Spleen (tissue), 7 donors: ENCODE measurements around the gene PLA1A.

ENCODE experiments used
- CTCF ChIP-seq, 11 experiments: fragments of 200-600 bp in 7 of 11; fragments of 450-650 bp in 4 of 11; sonication (generic) in 4 of 11; IDR thresholded peaks in 8 of 11; conservative IDR thresholded peaks in 3 of 11; 1 replicate in 7 of 11; 2 replicates in 4 of 11; pipeline versions ENCODE4 v1.4.0 to v1.8.0; 2016 to 2021; ENCODE audit warnings: antibody characterized with exemption in 11 of 11, inconsistent platforms in 4 of 11, mild to moderate bottlenecking in 1 of 11
- POLR2AphosphoS5 ChIP-seq, 3 donors: sonication (generic); formaldehyde crosslinking; IDR thresholded peaks; one replicate each; pipeline ENCODE4 v1.5.1; 2017; ENCODE audit warnings: antibody characterized with exemption in 3 of 3
- donor health status: DM: no; HTN: no; CAD: no; lungs with moderate emphysema.
- donor health status: DM: no; HTN: no; CAD: no.
- donor health status: DM: no; HTN: no; CAD: no.

- TF ChIP-seq CTCF (IDR thresholded peaks at IDR 0.05 in 8 of 11, conservative IDR thresholded peaks at IDR 0.05 in 3 of 11) (no peak), POLR2AphosphoS5 (IDR thresholded peaks at IDR 0.05) (no peak)
Observed at GRCh38 chr3:119558626-119559317, 38.9 kb upstream of the PLA1A start.
